H1 (cell line): ENCODE measurements around the gene ARMC9.

Experiments used
- CHD1 ChIP-seq: IDR thresholded peaks from 2 replicates; pipeline ENCODE4 v1.6.1; 2012; ENCODE audit warnings: low read depth, low read length, improper control_type of control experiment
- KDM1A ChIP-seq: fragments of 200-600, 300-600 bp; sonication (generic); IDR thresholded peaks from 2 replicates; pipeline ENCODE4 v1.7.1; 2016; ENCODE audit warnings: mild to moderate bottlenecking, low read length, borderline replicate concordance
- MAX ChIP-seq: IDR thresholded peaks from 2 replicates; pipeline ENCODE4 v1.6.1; 2012; ENCODE audit warnings: inconsistent platforms
- POLR2A ChIP-seq, 2 experiments: IDR thresholded peaks; 1 replicate in 1 of 2; 2 replicates in 1 of 2; pipeline ENCODE4 v1.6.1; 2011; ENCODE audit warnings: low read depth in 2 of 2, low read length in 2 of 2, mild to moderate bottlenecking in 2 of 2; ENCODE audit errors: control extremely low read depth in 1 of 2
- RAD21 ChIP-seq, 2 experiments: IDR thresholded peaks in 1 of 2; conservative IDR thresholded peaks in 1 of 2; 2 replicates each; pipeline ENCODE4 v1.6.1; 2011; ENCODE audit warnings: low read depth in 2 of 2, low read length in 2 of 2, improper control_type of control experiment in 1 of 2, inconsistent platforms in 1 of 2, mild to moderate bottlenecking in 1 of 2, moderate library complexity in 1 of 2
- SAP30 ChIP-seq: fragments of 300-600 bp; sonication (generic); IDR thresholded peaks from 2 replicates; pipeline ENCODE4 v1.7.1; 2012; ENCODE audit warnings: low read length, moderate library complexity, mild to moderate bottlenecking, inconsistent platforms; ENCODE audit not compliant: insufficient read depth, insufficient replicate concordance
- SUZ12 ChIP-seq: fragments of 200-600 bp; sonication (generic); IDR thresholded peaks from 2 replicates; pipeline ENCODE4 v1.6.1; 2012; ENCODE audit warnings: mild to moderate bottlenecking, inconsistent platforms, low read length, moderate library complexity, mixed read lengths
- TBP ChIP-seq: IDR thresholded peaks from 2 replicates; pipeline ENCODE4 v1.6.1; 2011; ENCODE audit warnings: low read depth, low read length, improper control_type of control experiment
- YY1 ChIP-seq: IDR thresholded peaks from 2 replicates; pipeline ENCODE4 v1.6.1; 2011; ENCODE audit warnings: low read depth, mild to moderate bottlenecking, low read length
- TF ChIP-seq, protein P1 (sequence below), 3 experiments: IDR thresholded peaks; 1 replicate in 2 of 3; 2 replicates in 1 of 3; pipeline versions ENCODE4 v1.5.1 to v1.6.1; 2011; ENCODE audit warnings: low read length in 3 of 3, mild to moderate bottlenecking in 3 of 3, inconsistent platforms in 2 of 3, low read depth in 1 of 3, moderate library complexity in 1 of 3; ENCODE audit not compliant: insufficient read depth in 1 of 3; ENCODE audit errors: control extremely low read depth in 1 of 3

GRCh38 chr2:231152800-231153557 lies 45.5 kb upstream of the ARMC9 start:
- TF ChIP-seq, protein P1, sequence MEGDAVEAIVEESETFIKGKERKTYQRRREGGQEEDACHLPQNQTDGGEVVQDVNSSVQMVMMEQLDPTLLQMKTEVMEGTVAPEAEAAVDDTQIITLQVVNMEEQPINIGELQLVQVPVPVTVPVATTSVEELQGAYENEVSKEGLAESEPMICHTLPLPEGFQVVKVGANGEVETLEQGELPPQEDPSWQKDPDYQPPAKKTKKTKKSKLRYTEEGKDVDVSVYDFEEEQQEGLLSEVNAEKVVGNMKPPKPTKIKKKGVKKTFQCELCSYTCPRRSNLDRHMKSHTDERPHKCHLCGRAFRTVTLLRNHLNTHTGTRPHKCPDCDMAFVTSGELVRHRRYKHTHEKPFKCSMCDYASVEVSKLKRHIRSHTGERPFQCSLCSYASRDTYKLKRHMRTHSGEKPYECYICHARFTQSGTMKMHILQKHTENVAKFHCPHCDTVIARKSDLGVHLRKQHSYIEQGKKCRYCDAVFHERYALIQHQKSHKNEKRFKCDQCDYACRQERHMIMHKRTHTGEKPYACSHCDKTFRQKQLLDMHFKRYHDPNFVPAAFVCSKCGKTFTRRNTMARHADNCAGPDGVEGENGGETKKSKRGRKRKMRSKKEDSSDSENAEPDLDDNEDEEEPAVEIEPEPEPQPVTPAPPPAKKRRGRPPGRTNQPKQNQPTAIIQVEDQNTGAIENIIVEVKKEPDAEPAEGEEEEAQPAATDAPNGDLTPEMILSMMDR (IDR thresholded peaks at IDR 0.05; ENCODE audit: control extremely low read depth in 1 of 3, insufficient read depth in 1 of 3, low read depth in 1 of 3, low read length in 3 of 3): no peak
- no peak for TF ChIP-seq POLR2A (IDR thresholded peaks at IDR 0.05; ENCODE audit: control extremely low read depth in 1 of 2, low read depth in 2 of 2, low read length in 2 of 2)
- no peak for TF ChIP-seq TBP
- TF ChIP-seq RAD21 (IDR thresholded peaks at IDR 0.05 in 1 of 2, conservative IDR thresholded peaks at IDR 0.05 in 1 of 2; ENCODE audit: low read depth in 2 of 2, low read length in 2 of 2): no peak
- TF ChIP-seq SAP30: no peak
- no peak for TF ChIP-seq SUZ12
- TF ChIP-seq MAX: no peak
- TF ChIP-seq CHD1: no peak
- TF ChIP-seq YY1: no peak
- TF ChIP-seq KDM1A: no peak
